Astrocyte (in vitro differentiated cells and primary cell): Measurements from ENCODE around the gene GTPBP3. TPM values are rescaled to one million over a fixed set of nuclear protein-coding genes. Genes with fewer than 3 reads are reported as not detected.

Experiments
- DNase-seq: peaks from one replicate; pipeline ENCODE4 v3.0.0-alpha.2; 2010; ENCODE audit warnings: low read depth
- FAIRE-seq: peaks from 2 replicates; lab custom pipeline; 2011; peaks lifted over from hg19 to GRCh38; lab: Jason Lieb, UNC
- H2AFZ ChIP-seq: 2 replicates; pipeline ENCODE4 v1.6.0; 2012; ENCODE audit warnings: low read depth, low read length, inconsistent platforms
- H3K27ac ChIP-seq: 2 replicates; pipeline ENCODE4 v1.5.1; 2011; ENCODE audit warnings: low read depth, low read length, inconsistent platforms
- H3K27me3 ChIP-seq: 2 replicates; pipeline ENCODE4 v1.6.0; 2011; ENCODE audit warnings: low read length, inconsistent platforms; ENCODE audit not compliant: insufficient read depth
- H3K36me3 ChIP-seq: 2 replicates; pipeline ENCODE4 v1.5.1; 2011; ENCODE audit warnings: low read length, inconsistent platforms; ENCODE audit not compliant: insufficient read depth
- H3K4me1 ChIP-seq: 2 replicates; pipeline ENCODE4 v1.5.1; 2011; ENCODE audit warnings: low read length, inconsistent platforms; ENCODE audit not compliant: insufficient read depth
- H3K4me2 ChIP-seq: 2 replicates; pipeline ENCODE4 v1.6.0; 2012; ENCODE audit warnings: low read length, inconsistent platforms
- H3K4me3 ChIP-seq: 2 replicates; pipeline ENCODE4 v1.5.1; 2011; ENCODE audit warnings: low read depth, mild to moderate bottlenecking, low read length, inconsistent platforms; ENCODE audit not compliant: insufficient read depth
- H3K79me2 ChIP-seq: 2 replicates; pipeline ENCODE4 v1.6.0; 2012; ENCODE audit warnings: mild to moderate bottlenecking, low read length, inconsistent platforms; ENCODE audit not compliant: insufficient read depth
- H3K9ac ChIP-seq: 2 replicates; pipeline ENCODE4 v1.6.0; 2012; ENCODE audit warnings: mild to moderate bottlenecking, low read length, inconsistent platforms
- H3K9me3 ChIP-seq: 2 replicates; pipeline ENCODE4 v1.5.1; 2012; ENCODE audit warnings: low read depth, mild to moderate bottlenecking, low read length, inconsistent platforms; ENCODE audit not compliant: insufficient read depth
- H4K20me1 ChIP-seq: 2 replicates; pipeline ENCODE4 v1.6.0; 2012; ENCODE audit warnings: low read length, inconsistent platforms; ENCODE audit not compliant: insufficient read depth
- H3K27ac Mint-ChIP-seq: one replicate; pipeline ENCODE4 v1.8.0; 2021; ENCODE audit warnings: mild to moderate bottlenecking, mixed read lengths; ENCODE audit not compliant: unreplicated experiment
- H3K27me3 Mint-ChIP-seq: one replicate; pipeline ENCODE4 v1.8.0; 2021; ENCODE audit warnings: low read depth, mixed read lengths; ENCODE audit not compliant: unreplicated experiment
- H3K36me3 Mint-ChIP-seq: one replicate; pipeline ENCODE4 v1.8.0; 2021; ENCODE audit warnings: low read depth, mixed read lengths; ENCODE audit not compliant: unreplicated experiment
- H3K4me1 Mint-ChIP-seq: one replicate; pipeline ENCODE4 v1.8.0; 2021; ENCODE audit warnings: low read depth, mixed read lengths; ENCODE audit not compliant: unreplicated experiment
- H3K4me3 Mint-ChIP-seq: one replicate; pipeline ENCODE4 v1.8.0; 2021; ENCODE audit warnings: mild to moderate bottlenecking, moderate library complexity, mixed read lengths; ENCODE audit not compliant: unreplicated experiment
- H3K9me3 Mint-ChIP-seq: one replicate; pipeline ENCODE4 v1.8.0; 2021; ENCODE audit warnings: mild to moderate bottlenecking, mixed read lengths; ENCODE audit not compliant: unreplicated experiment
- EZH2 ChIP-seq: IDR thresholded peaks from 2 replicates; pipeline ENCODE4 v1.6.1; 2012; ENCODE audit warnings: mild to moderate bottlenecking, low read length, inconsistent platforms; ENCODE audit not compliant: insufficient read depth
- total RNA-seq: library from RNA; stranded (reverse); gene quantifications from 2 replicates; pipeline ENCODE4 v1.2.1, GENCODE V29; 2021
- TF ChIP-seq, protein P1 (sequence below): IDR thresholded peaks from 2 replicates; pipeline ENCODE4 v1.5.1; 2011; ENCODE audit warnings: low read depth, mild to moderate bottlenecking, inconsistent platforms, low read length, moderate library complexity; ENCODE audit not compliant: insufficient read depth

GTPBP3 gene
- total RNA-seq, 1 donor from 2014 or later: 21.7 TPM

DNA sequence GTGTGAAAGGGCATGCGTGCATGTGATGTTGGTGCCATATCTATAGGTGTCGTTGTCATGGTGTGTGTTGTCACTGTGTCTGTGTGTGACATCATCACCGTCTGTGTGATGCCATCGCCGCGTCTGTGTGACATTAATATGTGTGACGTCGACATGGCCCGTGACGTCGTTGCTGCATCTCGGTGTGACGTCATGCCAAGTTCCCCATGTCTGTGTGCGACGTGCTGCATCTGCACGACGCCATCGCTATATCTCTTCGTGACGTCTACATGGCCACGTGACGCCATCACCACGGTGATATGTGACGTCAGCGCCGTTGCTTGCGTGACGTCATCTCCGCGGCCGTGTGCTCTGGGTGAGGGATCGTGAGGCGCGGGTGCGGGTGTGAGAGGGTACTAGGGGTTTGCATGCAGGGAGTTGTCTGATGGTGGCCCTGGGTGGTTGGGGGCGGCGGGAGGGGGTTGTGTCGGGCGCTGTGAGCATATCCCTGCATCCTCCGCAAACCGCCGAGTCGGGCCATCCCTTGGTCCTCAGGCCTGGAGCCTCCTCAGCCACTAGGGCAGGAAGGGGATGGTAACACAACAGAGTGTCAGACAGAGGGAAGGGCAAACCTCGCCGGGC, 14.6 kb downstream of the GTPBP3 start:
- Histone ChIP-seq H3K79me2 (no peaks in the 10 kb centered on the region), H3K27ac (no peak overlapping the region), H3K9ac (no peak overlapping the region), H3K9me3 (no peaks in the 10 kb centered on the region), H4K20me1 (no peaks in the 10 kb centered on the region), H3K4me2 (no peak overlapping the region), H3K4me3 (no peak overlapping the region), H2AFZ (no peak overlapping the region), H3K36me3 (no peaks in the 10 kb centered on the region), H3K4me1 (peaks cover 8% of the 10 kb centered on the region), H3K27me3 (no peaks in the 10 kb centered on the region)
- peaks cover 16% of the 10 kb centered on the region for H3K27me3 Mint-ChIP-seq
- TF ChIP-seq, protein P1, sequence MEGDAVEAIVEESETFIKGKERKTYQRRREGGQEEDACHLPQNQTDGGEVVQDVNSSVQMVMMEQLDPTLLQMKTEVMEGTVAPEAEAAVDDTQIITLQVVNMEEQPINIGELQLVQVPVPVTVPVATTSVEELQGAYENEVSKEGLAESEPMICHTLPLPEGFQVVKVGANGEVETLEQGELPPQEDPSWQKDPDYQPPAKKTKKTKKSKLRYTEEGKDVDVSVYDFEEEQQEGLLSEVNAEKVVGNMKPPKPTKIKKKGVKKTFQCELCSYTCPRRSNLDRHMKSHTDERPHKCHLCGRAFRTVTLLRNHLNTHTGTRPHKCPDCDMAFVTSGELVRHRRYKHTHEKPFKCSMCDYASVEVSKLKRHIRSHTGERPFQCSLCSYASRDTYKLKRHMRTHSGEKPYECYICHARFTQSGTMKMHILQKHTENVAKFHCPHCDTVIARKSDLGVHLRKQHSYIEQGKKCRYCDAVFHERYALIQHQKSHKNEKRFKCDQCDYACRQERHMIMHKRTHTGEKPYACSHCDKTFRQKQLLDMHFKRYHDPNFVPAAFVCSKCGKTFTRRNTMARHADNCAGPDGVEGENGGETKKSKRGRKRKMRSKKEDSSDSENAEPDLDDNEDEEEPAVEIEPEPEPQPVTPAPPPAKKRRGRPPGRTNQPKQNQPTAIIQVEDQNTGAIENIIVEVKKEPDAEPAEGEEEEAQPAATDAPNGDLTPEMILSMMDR: no peak
- no peak for TF ChIP-seq EZH2
- no peak for FAIRE-seq
- peaks cover 4% of the 10 kb centered on the region for H3K9me3 Mint-ChIP-seq
- peaks cover 7% of the 10 kb centered on the region for H3K4me1 Mint-ChIP-seq
- no peak for DNase-seq
- no peak overlapping the region for H3K27ac Mint-ChIP-seq
- H3K4me3 Mint-ChIP-seq: no peak overlapping the region
- H3K36me3 Mint-ChIP-seq: no peaks in the 10 kb centered on the region

DNA sequence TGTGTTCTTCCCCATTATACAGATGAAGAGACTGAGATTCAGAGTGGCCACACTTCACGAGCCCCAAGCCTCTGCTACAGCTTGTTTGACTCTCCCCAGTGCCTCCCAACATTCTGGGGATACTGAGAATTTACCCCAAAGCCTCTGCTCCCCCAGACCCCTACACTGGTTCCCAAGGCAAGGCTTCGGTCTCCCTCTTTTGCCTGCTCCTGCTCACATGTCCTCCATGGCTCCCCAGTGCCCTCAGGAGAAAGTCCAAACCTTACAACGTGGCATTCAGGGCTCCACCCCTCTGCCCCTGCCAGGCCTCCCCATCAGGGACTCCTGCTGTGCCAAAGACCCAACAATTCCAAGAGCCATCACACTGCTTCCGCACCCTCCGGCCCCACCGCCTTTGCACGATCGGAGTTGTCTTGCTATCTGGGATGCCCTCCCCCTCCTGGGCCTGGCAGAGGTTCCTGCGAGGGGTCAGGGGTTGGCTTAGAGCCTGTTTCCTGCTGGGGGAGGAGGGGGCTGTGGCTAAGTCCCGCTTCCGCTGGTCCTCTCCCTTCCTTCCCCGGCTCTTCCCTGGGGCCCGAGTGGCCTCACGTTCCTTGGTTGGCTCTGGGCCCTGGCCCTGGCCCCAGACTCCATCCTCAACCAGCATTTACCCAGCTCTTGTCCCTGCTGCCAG, 15.4 kb downstream of the GTPBP3 start:
- Histone ChIP-seq H3K9me3 (no peaks in the 10 kb centered on the region), H3K9ac (no peak overlapping the region), H4K20me1 (no peaks in the 10 kb centered on the region), H3K4me1 (peaks cover 8% of the 10 kb centered on the region), H3K4me2 (no peak overlapping the region), H3K36me3 (no peaks in the 10 kb centered on the region), H2AFZ (peak overlapping the region; percentile 41), H3K27me3 (no peaks in the 10 kb centered on the region), H3K4me3 (no peak overlapping the region), H3K27ac (no peak overlapping the region), H3K79me2 (no peaks in the 10 kb centered on the region)
- no peaks in the 10 kb centered on the region for H3K36me3 Mint-ChIP-seq
- DNase-seq (no peak), FAIRE-seq (no peak)
- H3K4me1 Mint-ChIP-seq: peaks cover 3% of the 10 kb centered on the region
- no peak overlapping the region for H3K4me3 Mint-ChIP-seq
- TF ChIP-seq, protein P1: no peak
- no peak for TF ChIP-seq EZH2
- H3K27me3 Mint-ChIP-seq: peaks cover 16% of the 10 kb centered on the region
- peak overlapping the region; percentile 89 for H3K27ac Mint-ChIP-seq
- H3K9me3 Mint-ChIP-seq: peaks cover 4% of the 10 kb centered on the region

DNA sequence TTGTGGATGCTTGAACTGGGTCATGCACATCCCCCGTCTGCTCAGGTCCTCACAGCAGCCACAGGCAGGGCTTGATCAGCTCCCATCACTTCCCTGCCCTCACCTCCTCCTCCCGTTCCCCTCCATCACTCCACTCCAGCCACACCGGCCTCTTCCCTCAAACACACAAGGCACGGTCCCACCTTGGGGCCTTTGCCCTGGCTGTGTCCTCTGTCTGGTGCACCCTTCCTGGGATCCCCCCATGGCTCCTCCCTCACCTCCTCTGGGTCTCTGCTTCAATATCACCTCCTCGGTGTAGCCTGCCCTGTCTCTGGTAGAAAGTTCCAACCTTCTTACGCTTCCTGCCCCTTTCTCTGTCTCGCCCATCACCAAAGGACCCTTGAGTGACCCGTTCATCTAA, 16.0 kb downstream of the GTPBP3 start:
- H3K9me3 Mint-ChIP-seq: peaks cover 4% of the 10 kb centered on the region
- no peak overlapping the region for H2AFZ ChIP-seq

More for the DNA sequence above, 16.0 kb downstream of the GTPBP3 start:
- peaks cover 12% of the 10 kb centered on the region for H3K4me1 ChIP-seq
- no peaks in the 10 kb centered on the region for H3K36me3 ChIP-seq
- H3K27ac Mint-ChIP-seq: peak overlapping the region; percentile 89
- H3K4me2 ChIP-seq: no peak overlapping the region
- no peak overlapping the region for H3K4me3 ChIP-seq
- H3K27me3 Mint-ChIP-seq: peaks cover 16% of the 10 kb centered on the region
- no peak for DNase-seq
- no peaks in the 10 kb centered on the region for H3K27me3 ChIP-seq
- no peaks in the 10 kb centered on the region for H3K9me3 ChIP-seq
- H3K36me3 Mint-ChIP-seq: no peaks in the 10 kb centered on the region
- H3K79me2 ChIP-seq: no peaks in the 10 kb centered on the region
- no peaks in the 10 kb centered on the region for H4K20me1 ChIP-seq
- TF ChIP-seq EZH2: no peak
- TF ChIP-seq, protein P1: no peak
- H3K9ac ChIP-seq: no peak overlapping the region
- peaks cover 3% of the 10 kb centered on the region for H3K4me1 Mint-ChIP-seq
- FAIRE-seq: no peak
- peak overlapping the region; percentile 40 for H3K4me3 Mint-ChIP-seq
- H3K27ac ChIP-seq: no peak overlapping the region
